ENCODE data around the gene CRYBA4. TPM values are rescaled to one million over a fixed set of nuclear protein-coding genes. Genes with fewer than 3 reads are reported as not detected.

The CRYBA4 gene
- polyA plus RNA-seq, 1 of the 3 experiments (the other 2 are of a cell fraction) = not detected

DNA sequence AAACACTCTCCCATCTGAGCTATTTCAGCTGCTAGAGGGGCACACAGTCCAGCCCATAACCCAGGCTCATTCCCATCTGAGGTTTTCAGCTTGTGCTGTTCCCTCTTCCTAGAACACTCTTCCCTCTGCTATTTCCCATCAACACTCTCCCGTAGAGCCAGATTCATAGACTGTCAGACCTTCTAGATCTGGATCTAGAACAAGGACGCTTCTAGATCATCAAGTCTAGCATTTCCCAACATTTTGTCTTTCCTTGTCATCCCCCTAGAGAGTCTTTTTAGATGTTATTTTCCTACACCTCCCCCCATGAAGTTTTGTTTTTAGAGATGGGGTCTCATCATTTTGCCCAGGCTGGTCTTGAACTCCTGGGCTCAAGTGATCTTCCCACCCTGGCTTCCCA lies 13.4 kb downstream of the CRYBA4 start:
- POLR2A ChIA-PET = no interaction called here
- Histone ChIP-seq H3K27me3 (ENCODE audit: insufficient read depth) (peaks cover 5% of the 10 kb centered on the region; the same call in 1 of the 2 replicates), H4K20me1 (ENCODE audit: insufficient read depth) (no peaks in the 10 kb centered on the region), H3F3A (replicated peaks; ENCODE audit: insufficient read depth) (no peaks in the 10 kb centered on the region), H3K9ac (no peak overlapping the region), H3K4me2 (no peak overlapping the region), H3K79me2 (ENCODE audit: insufficient read depth) (no peaks in the 10 kb centered on the region), H3K4me1 (ENCODE audit: control insufficient read depth in 1 of 2, insufficient read depth in 2 of 2, low read depth in 1 of 2, low read length in 1 of 2) (peaks cover 0 to 2% of the 10 kb centered on the region in 2 experiments; a peak in 1 of 4 replicates), H2AFZ (ENCODE audit: low read depth) (no peak overlapping the region), H3K36me3 (replicated peaks in 1 of 2; ENCODE audit: control insufficient read depth in 1 of 2, insufficient read depth in 2 of 2, low read length in 1 of 2) (no peaks in the 10 kb centered on the region), H3K9me2 (no peaks in the 10 kb centered on the region), H3K9me3 (no peaks in the 10 kb centered on the region), H3K27ac (ENCODE audit: low read depth in 2 of 2, low read length in 1 of 2) (no peak overlapping the region), H3K4me3 (ENCODE audit: low read depth in 2 of 2, low read length in 1 of 2) (no peak overlapping the region)
- CTCF ChIA-PET = no interaction called here
- no peak for DNase-seq
- WGBS (ENCODE audit: low lambda C conversion rate) = 55% methylated on average over 2 of the region's 2 CpGs
- no peak for TF ChIP-seq MXI1 (IDR thresholded peaks at IDR 0.05; ENCODE audit: low read depth, low read length)
- TF ChIP-seq, protein P1, sequence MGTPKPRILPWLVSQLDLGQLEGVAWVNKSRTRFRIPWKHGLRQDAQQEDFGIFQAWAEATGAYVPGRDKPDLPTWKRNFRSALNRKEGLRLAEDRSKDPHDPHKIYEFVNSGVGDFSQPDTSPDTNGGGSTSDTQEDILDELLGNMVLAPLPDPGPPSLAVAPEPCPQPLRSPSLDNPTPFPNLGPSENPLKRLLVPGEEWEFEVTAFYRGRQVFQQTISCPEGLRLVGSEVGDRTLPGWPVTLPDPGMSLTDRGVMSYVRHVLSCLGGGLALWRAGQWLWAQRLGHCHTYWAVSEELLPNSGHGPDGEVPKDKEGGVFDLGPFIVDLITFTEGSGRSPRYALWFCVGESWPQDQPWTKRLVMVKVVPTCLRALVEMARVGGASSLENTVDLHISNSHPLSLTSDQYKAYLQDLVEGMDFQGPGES (IDR thresholded peaks at IDR 0.05; ENCODE audit: low read depth, low read length) = no peak
- TF ChIP-seq TCF12 (IDR thresholded peaks at IDR 0.05) = no peak

DNA sequence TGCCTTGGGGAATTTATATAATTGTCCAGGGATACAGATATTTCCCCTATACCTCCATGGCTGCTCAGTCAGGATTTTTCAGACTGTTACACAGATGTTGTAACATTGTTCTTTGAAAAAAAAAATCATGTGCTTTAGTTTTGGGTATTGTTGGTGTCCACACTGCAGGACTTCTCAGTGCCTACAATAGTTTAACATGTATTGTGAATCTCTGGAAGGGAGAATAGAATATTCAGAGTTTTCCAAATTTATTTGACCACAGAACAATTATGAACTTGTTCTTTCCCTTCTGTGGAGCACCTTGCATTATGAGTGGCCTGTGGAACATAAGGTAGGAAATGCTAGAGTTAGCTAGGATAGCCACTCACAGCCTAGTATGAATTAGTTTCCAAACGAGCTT lies 14.5 kb downstream of the CRYBA4 start:
- Histone ChIP-seq H3F3A (replicated peaks; ENCODE audit: insufficient read depth) (no peaks in the 10 kb centered on the region), H3K27ac (ENCODE audit: low read depth in 2 of 2, low read length in 1 of 2) (no peak overlapping the region), H3K9me3 (no peaks in the 10 kb centered on the region), H3K36me3 (replicated peaks in 1 of 2; ENCODE audit: control insufficient read depth in 1 of 2, insufficient read depth in 2 of 2, low read length in 1 of 2) (no peaks in the 10 kb centered on the region), H3K9me2 (no peaks in the 10 kb centered on the region), H3K4me3 (ENCODE audit: low read depth in 2 of 2, low read length in 1 of 2) (no peak overlapping the region), H3K27me3 (ENCODE audit: insufficient read depth) (peaks cover 5% of the 10 kb centered on the region; the same call in 1 of the 2 replicates), H3K4me1 (ENCODE audit: control insufficient read depth in 1 of 2, insufficient read depth in 2 of 2, low read depth in 1 of 2, low read length in 1 of 2) (peaks cover 0 to 2% of the 10 kb centered on the region in 2 experiments; a peak in 1 of 4 replicates), H3K4me2 (no peak overlapping the region), H3K9ac (no peak overlapping the region), H2AFZ (ENCODE audit: low read depth) (no peak overlapping the region), H4K20me1 (ENCODE audit: insufficient read depth) (no peaks in the 10 kb centered on the region), H3K79me2 (ENCODE audit: insufficient read depth) (no peaks in the 10 kb centered on the region)
- DNase-seq = no peak
- CTCF ChIA-PET = no interaction called here
- 12% methylated on average over 1 of the region's 1 CpG for WGBS (ENCODE audit: low lambda C conversion rate)
- POLR2A ChIA-PET = no interaction called here
- TF ChIP-seq, protein P1 (IDR thresholded peaks at IDR 0.05; ENCODE audit: low read depth, low read length) = no peak
- TF ChIP-seq JUND (IDR thresholded peaks at IDR 0.05) (no peak), NFIC (IDR thresholded peaks at IDR 0.05; ENCODE audit: borderline replicate concordance) (no peak), NRF1 (IDR thresholded peaks at IDR 0.05; ENCODE audit: low read depth, low read length) (no peak), YY1 (IDR thresholded peaks at IDR 0.05; ENCODE audit: low read depth) (no peak), RCOR1 (IDR thresholded peaks at IDR 0.05; ENCODE audit: low read length) (no peak), SMC3 (IDR thresholded peaks at IDR 0.05; ENCODE audit: low read depth, low read length) (no peak), TCF12 (IDR thresholded peaks at IDR 0.05) (no peak), MEF2A (IDR thresholded peaks at IDR 0.05; ENCODE audit: borderline replicate concordance, low read depth) (no peak)
- TF ChIP-seq, protein P2, sequence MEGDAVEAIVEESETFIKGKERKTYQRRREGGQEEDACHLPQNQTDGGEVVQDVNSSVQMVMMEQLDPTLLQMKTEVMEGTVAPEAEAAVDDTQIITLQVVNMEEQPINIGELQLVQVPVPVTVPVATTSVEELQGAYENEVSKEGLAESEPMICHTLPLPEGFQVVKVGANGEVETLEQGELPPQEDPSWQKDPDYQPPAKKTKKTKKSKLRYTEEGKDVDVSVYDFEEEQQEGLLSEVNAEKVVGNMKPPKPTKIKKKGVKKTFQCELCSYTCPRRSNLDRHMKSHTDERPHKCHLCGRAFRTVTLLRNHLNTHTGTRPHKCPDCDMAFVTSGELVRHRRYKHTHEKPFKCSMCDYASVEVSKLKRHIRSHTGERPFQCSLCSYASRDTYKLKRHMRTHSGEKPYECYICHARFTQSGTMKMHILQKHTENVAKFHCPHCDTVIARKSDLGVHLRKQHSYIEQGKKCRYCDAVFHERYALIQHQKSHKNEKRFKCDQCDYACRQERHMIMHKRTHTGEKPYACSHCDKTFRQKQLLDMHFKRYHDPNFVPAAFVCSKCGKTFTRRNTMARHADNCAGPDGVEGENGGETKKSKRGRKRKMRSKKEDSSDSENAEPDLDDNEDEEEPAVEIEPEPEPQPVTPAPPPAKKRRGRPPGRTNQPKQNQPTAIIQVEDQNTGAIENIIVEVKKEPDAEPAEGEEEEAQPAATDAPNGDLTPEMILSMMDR (IDR thresholded peaks at IDR 0.05) = no peak
- TF ChIP-seq, protein P3, sequence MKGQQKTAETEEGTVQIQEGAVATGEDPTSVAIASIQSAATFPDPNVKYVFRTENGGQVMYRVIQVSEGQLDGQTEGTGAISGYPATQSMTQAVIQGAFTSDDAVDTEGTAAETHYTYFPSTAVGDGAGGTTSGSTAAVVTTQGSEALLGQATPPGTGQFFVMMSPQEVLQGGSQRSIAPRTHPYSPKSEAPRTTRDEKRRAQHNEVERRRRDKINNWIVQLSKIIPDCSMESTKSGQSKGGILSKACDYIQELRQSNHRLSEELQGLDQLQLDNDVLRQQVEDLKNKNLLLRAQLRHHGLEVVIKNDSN (IDR thresholded peaks at IDR 0.05; ENCODE audit: borderline replicate concordance, low read depth) = no peak
- TF ChIP-seq, protein P4, sequence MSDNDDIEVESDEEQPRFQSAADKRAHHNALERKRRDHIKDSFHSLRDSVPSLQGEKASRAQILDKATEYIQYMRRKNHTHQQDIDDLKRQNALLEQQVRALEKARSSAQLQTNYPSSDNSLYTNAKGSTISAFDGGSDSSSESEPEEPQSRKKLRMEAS (IDR thresholded peaks at IDR 0.05; ENCODE audit: low read depth) = no peak
- TF ChIP-seq, protein P5, sequence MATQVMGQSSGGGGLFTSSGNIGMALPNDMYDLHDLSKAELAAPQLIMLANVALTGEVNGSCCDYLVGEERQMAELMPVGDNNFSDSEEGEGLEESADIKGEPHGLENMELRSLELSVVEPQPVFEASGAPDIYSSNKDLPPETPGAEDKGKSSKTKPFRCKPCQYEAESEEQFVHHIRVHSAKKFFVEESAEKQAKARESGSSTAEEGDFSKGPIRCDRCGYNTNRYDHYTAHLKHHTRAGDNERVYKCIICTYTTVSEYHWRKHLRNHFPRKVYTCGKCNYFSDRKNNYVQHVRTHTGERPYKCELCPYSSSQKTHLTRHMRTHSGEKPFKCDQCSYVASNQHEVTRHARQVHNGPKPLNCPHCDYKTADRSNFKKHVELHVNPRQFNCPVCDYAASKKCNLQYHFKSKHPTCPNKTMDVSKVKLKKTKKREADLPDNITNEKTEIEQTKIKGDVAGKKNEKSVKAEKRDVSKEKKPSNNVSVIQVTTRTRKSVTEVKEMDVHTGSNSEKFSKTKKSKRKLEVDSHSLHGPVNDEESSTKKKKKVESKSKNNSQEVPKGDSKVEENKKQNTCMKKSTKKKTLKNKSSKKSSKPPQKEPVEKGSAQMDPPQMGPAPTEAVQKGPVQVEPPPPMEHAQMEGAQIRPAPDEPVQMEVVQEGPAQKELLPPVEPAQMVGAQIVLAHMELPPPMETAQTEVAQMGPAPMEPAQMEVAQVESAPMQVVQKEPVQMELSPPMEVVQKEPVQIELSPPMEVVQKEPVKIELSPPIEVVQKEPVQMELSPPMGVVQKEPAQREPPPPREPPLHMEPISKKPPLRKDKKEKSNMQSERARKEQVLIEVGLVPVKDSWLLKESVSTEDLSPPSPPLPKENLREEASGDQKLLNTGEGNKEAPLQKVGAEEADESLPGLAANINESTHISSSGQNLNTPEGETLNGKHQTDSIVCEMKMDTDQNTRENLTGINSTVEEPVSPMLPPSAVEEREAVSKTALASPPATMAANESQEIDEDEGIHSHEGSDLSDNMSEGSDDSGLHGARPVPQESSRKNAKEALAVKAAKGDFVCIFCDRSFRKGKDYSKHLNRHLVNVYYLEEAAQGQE (IDR thresholded peaks at IDR 0.05; ENCODE audit: low read depth, low read length) = no peak
- TF ChIP-seq, protein P6, sequence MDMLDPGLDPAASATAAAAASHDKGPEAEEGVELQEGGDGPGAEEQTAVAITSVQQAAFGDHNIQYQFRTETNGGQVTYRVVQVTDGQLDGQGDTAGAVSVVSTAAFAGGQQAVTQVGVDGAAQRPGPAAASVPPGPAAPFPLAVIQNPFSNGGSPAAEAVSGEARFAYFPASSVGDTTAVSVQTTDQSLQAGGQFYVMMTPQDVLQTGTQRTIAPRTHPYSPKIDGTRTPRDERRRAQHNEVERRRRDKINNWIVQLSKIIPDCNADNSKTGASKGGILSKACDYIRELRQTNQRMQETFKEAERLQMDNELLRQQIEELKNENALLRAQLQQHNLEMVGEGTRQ (IDR thresholded peaks at IDR 0.05; ENCODE audit: borderline replicate concordance, low read depth, low read length) = no peak
